Loucy (cell line): ENCODE data around the gene ZFAND3.
A peak's percentile ranks its signal among the peaks of the same experiment; 100 is the strongest.
"Not testable (repeated sequence)": the region's sequence is repeated elsewhere in the genome, so short reads cannot be mapped to it uniquely, and the experiment has no call there.

Experiments used
- H2AFZ ChIP-seq: fragments of 200-600 bp; sonication (generic); 2 replicates; pipeline ENCODE4 v1.6.0; 2016; ENCODE audit warnings: antibody characterized with exemption, mild to moderate bottlenecking, low read length, moderate library complexity
- H3F3A ChIP-seq: fragments of 200-600 bp; 2 replicates; pipeline ENCODE4 v1.6.0; 2016; ENCODE audit warnings: antibody characterized with exemption, low read depth, mild to moderate bottlenecking
- H3K27me3 ChIP-seq: fragments of 200-600 bp; sonication (generic); 2 replicates; pipeline ENCODE4 v1.6.1; 2014; ENCODE audit warnings: low read length, mild to moderate bottlenecking; ENCODE audit not compliant: insufficient read depth, poor library complexity, severe bottlenecking
- H3K36me3 ChIP-seq: fragments of 200-600 bp; sonication (generic); 2 replicates; pipeline ENCODE4 v1.6.1; 2016; ENCODE audit warnings: low read length; ENCODE audit not compliant: insufficient read depth
- H3K4me1 ChIP-seq: fragments of 200-600 bp; sonication (generic); 2 replicates; pipeline ENCODE4 v1.5.1; 2014; ENCODE audit warnings: low read length, mild to moderate bottlenecking; ENCODE audit not compliant: insufficient read depth, poor library complexity, severe bottlenecking
- H3K4me2 ChIP-seq: fragments of 200-600 bp; sonication (generic); 2 replicates; pipeline ENCODE4 v1.6.0; 2014; ENCODE audit warnings: antibody characterized with exemption, low read length, low read depth, mild to moderate bottlenecking; ENCODE audit not compliant: poor library complexity, severe bottlenecking
- H3K4me3 ChIP-seq: fragments of 200-600 bp; sonication (generic); 2 replicates; pipeline ENCODE4 v1.5.1; 2014; ENCODE audit warnings: low read length, mild to moderate bottlenecking, mixed read lengths; ENCODE audit not compliant: poor library complexity, severe bottlenecking
- H3K79me2 ChIP-seq: fragments of 200-600 bp; sonication (generic); 2 replicates; pipeline ENCODE4 v1.6.1; 2014; ENCODE audit warnings: low read length; ENCODE audit not compliant: insufficient read depth
- H3K9ac ChIP-seq: fragments of 200-600 bp; sonication (generic); 2 replicates; pipeline ENCODE4 v1.6.0; 2014; ENCODE audit warnings: mild to moderate bottlenecking, low read depth, low read length, moderate library complexity; ENCODE audit not compliant: poor library complexity, severe bottlenecking
- H3K9me2 ChIP-seq: fragments of 200-600 bp; sonication (generic); replicated peaks from 2 replicates; pipeline ENCODE4 v1.6.1; 2016; ENCODE audit warnings: low read depth, low read length, mixed read lengths
- H3K9me3 ChIP-seq: fragments of 200-600 bp; sonication (generic); 2 replicates; pipeline ENCODE4 v1.6.1; 2014; ENCODE audit warnings: mild to moderate bottlenecking, antibody characterized with exemption, low read length, low read depth; ENCODE audit not compliant: insufficient read depth
- H4K20me1 ChIP-seq: fragments of 200-600 bp; sonication (generic); 2 replicates; pipeline ENCODE4 v1.6.0; 2014; ENCODE audit warnings: antibody characterized with exemption, low read length, mild to moderate bottlenecking; ENCODE audit not compliant: insufficient read depth, poor library complexity, severe bottlenecking
- CTCF ChIP-seq: fragments of 200-600 bp; sonication (generic); conservative IDR thresholded peaks from 2 replicates; pipeline ENCODE4 v1.5.1; 2014; ENCODE audit warnings: mild to moderate bottlenecking, antibody characterized with exemption, low read length
- EZH2phosphoT487 ChIP-seq: fragments of 200-600 bp; IDR thresholded peaks from 2 replicates; pipeline ENCODE4 v1.6.1; 2018; ENCODE audit warnings: antibody characterized with exemption, mild to moderate bottlenecking, moderate library complexity, borderline replicate concordance

ZFAND3 gene

GRCh38 chr6:37878150-37878710 is 58.7 kb downstream of the ZFAND3 start:
- Histone ChIP-seq H3F3A (no peaks in the 10 kb centered on the region), H4K20me1 (peaks cover 73% of the 10 kb centered on the region), H3K4me2 (no peak overlapping the region), H3K9me3 (no peaks in the 10 kb centered on the region), H3K4me1 (peaks cover 21% of the 10 kb centered on the region), H3K9ac (no peak overlapping the region), H3K9me2 (no peaks in the 10 kb centered on the region), H3K36me3 (no peaks in the 10 kb centered on the region), H2AFZ (no peak overlapping the region), H3K27me3 (no peaks in the 10 kb centered on the region), H3K4me3 (no peak overlapping the region), H3K79me2 (peaks cover 96% of the 10 kb centered on the region)
- TF ChIP-seq CTCF (no peak), EZH2phosphoT487 (no peak)

- Histone ChIP-seq H3K4me2 (peak overlapping the region; percentile 33), H4K20me1 (peaks cover 64% of the 10 kb centered on the region), H3K4me3 (peak overlapping the region; percentile 2), H3K4me1 (peaks cover 21% of the 10 kb centered on the region), H3K79me2 (peaks cover 95% of the 10 kb centered on the region)
- H2AFZ ChIP-seq, H3K9ac ChIP-seq, H3K9me3 ChIP-seq, H3K27me3 ChIP-seq, H3K36me3 ChIP-seq, H3F3A ChIP-seq, H3K9me2 ChIP-seq: not testable (repeated sequence)
These were observed 61.1 kb downstream of the ZFAND3 start for GRCh38 chr6:37880602-37881001.

- no peaks in the 10 kb centered on the region for H3K9me2 ChIP-seq
- no peak overlapping the region for H3K9ac ChIP-seq
- peaks cover 56% of the 10 kb centered on the region for H4K20me1 ChIP-seq
- H3K27me3 ChIP-seq, result no peaks in the 10 kb centered on the region
- TF ChIP-seq EZH2phosphoT487 (no peak), CTCF (no peak)
- H3K9me3 ChIP-seq, result no peaks in the 10 kb centered on the region
- H3F3A ChIP-seq, result no peaks in the 10 kb centered on the region
- peaks cover 90% of the 10 kb centered on the region for H3K79me2 ChIP-seq
- H3K4me3 ChIP-seq, result no peak overlapping the region
- H3K36me3 ChIP-seq, result no peaks in the 10 kb centered on the region
- no peak overlapping the region for H2AFZ ChIP-seq
- peaks cover 21% of the 10 kb centered on the region for H3K4me1 ChIP-seq
- H3K4me2 ChIP-seq, result no peak overlapping the region
These were observed 62.8 kb downstream of the ZFAND3 start for GRCh38 chr6:37882292-37882691.

- Histone ChIP-seq H3K9me2 (no peaks in the 10 kb centered on the region), H3K9me3 (no peaks in the 10 kb centered on the region), H3K4me2 (no peak overlapping the region), H3K36me3 (no peaks in the 10 kb centered on the region), H3K79me2 (peaks cover 90% of the 10 kb centered on the region), H3K4me1 (peaks cover 21% of the 10 kb centered on the region), H2AFZ (no peak overlapping the region), H4K20me1 (peaks cover 54% of the 10 kb centered on the region), H3F3A (no peaks in the 10 kb centered on the region), H3K27me3 (no peaks in the 10 kb centered on the region), H3K4me3 (no peak overlapping the region), H3K9ac (no peak overlapping the region)
- TF ChIP-seq EZH2phosphoT487 (no peak), CTCF (no peak)
These were observed 63.3 kb downstream of the ZFAND3 start for GRCh38 chr6:37882724-37883413.
